HG03196 (cell line): Measurements from ENCODE around the gene ZNF462.
"Not testable (repeated sequence)": the region's sequence is repeated elsewhere in the genome, so short reads cannot be mapped to it uniquely, and the experiment has no call there.

ENCODE experiments used
- ATAC-seq: cut with Tn5 transposase; IDR thresholded peaks from one replicate; pipeline ENCODE4 v1.9.1; 2021; ENCODE audit not compliant: unreplicated experiment

ZNF462 gene, protein sequence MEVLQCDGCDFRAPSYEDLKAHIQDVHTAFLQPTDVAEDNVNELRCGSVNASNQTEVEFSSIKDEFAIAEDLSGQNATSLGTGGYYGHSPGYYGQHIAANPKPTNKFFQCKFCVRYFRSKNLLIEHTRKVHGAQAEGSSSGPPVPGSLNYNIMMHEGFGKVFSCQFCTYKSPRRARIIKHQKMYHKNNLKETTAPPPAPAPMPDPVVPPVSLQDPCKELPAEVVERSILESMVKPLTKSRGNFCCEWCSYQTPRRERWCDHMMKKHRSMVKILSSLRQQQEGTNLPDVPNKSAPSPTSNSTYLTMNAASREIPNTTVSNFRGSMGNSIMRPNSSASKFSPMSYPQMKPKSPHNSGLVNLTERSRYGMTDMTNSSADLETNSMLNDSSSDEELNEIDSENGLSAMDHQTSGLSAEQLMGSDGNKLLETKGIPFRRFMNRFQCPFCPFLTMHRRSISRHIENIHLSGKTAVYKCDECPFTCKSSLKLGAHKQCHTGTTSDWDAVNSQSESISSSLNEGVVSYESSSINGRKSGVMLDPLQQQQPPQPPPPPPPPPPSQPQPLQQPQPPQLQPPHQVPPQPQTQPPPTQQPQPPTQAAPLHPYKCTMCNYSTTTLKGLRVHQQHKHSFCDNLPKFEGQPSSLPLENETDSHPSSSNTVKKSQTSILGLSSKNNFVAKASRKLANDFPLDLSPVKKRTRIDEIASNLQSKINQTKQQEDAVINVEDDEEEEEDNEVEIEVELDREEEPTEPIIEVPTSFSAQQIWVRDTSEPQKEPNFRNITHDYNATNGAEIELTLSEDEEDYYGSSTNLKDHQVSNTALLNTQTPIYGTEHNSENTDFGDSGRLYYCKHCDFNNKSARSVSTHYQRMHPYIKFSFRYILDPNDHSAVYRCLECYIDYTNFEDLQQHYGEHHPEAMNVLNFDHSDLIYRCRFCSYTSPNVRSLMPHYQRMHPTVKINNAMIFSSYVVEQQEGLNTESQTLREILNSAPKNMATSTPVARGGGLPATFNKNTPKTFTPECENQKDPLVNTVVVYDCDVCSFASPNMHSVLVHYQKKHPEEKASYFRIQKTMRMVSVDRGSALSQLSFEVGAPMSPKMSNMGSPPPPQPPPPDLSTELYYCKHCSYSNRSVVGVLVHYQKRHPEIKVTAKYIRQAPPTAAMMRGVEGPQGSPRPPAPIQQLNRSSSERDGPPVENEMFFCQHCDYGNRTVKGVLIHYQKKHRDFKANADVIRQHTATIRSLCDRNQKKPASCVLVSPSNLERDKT (N-terminal part only)

DNA sequence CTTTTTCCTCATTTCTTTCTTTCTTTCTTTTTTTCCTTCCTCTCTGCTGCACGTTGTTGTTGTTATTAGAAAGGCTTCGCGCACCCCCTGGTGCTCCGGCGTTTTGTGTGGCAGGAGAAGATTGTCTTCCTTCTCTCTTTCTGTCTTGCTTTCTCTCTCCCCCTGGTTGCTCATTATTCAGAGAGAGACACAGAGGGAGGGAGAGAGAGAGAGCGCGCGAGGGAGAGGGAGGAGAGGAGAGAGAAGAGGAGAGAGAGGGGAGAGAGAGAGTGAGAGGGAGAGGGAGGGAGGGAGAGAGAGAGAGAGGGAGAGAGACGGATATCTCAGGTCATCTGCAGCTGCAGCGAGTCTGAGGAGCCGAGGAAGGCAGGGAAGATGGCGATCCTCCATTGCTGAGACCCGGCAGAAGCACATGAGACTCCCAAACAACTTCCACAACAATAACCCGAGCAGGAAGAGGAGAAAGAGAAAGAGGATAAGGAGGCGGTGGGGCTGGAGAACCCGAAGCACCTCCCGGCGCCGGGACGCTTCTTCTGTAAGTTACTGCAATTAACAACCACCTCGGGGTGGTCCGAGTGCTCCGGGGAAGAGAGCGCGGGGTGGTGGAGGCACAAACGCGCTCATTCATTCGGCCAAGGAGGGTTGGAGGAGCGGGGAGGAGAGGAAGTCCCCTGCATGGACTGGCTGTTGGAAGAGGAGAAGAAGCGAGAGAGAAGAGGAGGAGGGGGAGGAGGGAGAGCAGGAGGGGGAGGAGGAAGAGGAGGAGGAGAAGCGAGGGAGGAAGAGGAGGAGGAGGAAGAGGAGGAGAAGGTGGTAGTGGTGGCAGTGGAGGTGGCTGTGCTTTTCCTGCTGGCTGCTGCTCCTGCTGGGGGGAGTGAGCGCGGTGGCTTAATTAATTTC is at the start of gene ZNF462:
TSS of gene ZNF462 (plus strand) at position 346 of the 900 bp plus-strand sequence. CDS start 60,218 bp downstream, outside the sequence.
- ATAC-seq = no peak

DNA sequence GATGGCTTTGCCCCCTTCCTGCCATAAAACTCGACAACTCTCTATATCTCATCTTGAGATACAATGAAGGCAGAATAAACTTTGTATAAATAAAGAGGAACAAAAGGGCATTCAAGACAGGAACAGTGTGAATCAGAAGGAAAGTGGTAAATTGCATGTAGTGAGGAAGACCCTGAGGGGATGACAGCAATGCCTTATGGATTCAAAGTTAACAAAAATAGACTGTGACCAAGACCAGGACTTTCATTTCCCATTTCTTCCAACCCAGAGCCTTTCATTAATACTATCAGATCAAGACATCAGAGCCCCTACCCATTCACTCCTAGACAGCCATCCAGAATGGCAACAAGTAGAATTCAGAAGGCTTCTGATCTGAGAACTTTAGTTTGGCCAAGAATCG is 46.4 kb upstream of the ZNF462 start:
- no peak for ATAC-seq

DNA sequence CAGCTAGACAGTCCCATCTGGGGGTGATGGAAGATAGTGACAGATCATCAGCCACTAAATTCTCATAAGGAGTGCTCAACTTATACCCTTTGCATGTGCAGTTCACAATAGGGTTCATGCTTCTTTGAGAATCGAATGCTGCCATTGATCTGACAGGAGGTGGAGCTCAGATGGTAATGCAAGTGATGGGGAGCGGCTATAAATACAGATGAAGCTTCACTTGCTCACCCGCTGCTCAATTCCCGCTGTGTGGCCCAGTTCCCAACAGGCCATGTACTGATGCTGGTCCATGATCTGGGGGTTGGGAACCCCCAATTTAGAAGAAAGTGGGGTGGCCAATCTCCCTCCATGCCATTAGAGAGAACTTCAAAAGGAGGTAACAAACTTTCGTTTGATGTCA is 44.9 kb upstream of the ZNF462 start:
- no peak for ATAC-seq

DNA sequence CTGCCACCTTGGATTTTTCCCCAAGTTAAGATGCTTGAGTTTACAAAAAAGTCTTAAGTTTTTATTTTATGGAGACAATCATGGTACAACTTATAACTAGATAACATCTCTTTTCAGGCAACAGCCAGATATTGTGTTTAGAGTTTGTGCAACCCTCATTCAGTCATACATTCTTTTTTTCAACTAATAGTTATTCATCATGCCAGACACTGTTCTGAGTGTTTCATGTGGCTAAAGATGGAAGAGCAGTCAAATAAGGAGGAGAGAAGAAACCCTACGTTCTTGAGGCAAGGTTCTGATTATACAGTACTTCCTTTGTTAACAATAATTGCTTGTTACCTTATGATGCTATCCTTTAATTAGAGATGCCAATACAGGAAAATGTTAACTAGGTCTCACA is 42.1 kb upstream of the ZNF462 start:
- no peak for ATAC-seq

DNA sequence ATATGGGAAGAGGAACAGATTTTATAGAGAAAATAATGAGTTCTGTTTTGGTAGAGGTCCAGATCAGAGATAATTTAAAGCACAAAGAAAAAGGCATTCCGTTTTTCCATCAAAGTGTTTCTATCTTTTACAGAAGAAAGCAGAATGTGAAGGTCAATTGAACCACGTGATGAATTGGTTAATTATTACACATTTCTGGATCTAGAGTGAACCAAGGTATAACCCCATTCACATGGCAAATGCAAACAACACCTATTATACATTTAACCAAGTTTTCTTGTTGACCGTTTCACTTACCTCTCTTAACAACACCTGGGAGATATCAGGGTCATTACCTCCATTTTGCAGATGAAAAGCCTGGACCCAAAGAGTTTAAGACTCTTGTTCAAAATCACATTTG is 34.9 kb upstream of the ZNF462 start:
- ATAC-seq = no peak

DNA sequence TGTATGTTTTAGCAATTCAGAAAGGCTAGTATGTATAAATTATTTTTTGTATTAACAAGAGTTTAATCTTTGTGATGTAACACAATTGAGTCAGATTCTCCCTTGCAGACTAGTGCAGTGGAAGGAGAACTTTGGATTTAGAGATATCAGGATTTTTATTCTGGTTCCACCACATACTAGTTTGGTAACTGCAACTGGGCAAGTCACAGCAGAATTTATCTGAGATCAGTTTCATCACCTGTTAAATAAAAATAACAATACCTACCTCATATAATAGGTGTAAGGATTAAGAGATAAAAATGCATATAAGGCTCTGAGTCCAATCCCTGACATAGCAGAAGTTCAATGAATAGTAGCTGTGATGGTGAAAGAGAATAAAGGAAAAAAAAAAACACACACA is 34.0 kb upstream of the ZNF462 start:
- no peak for ATAC-seq

DNA sequence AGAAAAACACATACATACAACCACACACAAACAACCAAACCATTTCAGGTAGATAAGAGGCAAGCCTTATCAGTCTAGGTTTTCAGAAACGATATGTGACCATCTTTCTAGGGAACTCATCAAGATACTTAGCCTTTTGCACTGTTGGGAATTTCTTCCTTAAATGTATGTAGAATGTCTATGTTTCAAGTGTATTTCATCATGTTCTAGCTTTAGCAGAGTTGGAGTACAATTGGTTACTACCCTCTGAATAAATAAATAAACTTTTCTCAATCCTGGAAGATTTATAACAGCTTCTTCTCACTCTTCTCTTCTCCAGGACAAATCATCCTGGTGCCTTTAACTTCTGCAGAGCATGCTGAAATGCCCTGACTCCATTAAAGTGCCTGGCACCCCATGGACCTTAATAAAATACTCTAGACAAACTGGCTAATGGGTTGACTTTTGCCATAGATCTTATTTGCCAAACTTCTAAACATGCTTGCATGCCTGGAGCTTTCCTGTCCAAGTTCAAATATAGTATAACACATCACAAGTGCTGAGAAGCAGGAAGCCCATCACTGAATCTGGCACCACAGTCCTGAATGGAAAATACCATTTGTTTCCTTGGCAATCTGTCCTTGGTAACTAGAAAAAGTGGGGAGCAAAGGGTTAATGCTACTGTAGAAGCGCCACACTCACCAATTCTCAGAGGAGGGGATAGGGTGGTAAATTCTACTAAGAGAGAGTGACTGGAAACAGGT is 33.1 kb upstream of the ZNF462 start:
- ATAC-seq = no peak

DNA sequence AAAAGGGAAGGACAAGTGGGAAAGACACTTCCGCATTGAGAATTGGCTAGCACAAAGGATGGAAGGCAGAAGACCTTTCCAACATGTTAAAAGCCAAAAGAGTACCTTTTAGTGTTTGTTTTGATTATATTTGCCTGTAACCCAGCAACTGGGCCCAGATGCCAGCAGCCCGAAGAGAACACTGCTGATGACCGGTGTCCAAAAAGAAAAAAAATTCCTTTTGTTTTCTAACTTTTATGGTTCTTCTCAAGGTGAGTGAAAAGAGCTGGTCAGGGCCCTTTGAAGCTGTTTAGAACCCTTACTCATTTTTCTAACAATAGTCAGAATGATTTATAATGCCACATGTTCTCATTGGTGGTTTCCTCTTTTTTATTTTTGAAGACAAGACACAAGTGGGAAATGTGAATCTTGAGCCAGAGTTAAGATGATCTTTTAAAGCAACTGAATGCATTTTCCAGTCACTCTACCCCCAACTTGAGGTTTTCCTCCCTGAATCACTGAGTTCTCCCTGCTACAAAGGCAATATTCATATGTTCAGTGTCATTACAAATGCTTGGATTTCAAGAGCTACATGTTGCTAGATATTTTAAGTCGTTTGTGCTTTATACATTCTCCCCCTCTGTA is 32.3 kb upstream of the ZNF462 start:
- ATAC-seq = no peak

DNA sequence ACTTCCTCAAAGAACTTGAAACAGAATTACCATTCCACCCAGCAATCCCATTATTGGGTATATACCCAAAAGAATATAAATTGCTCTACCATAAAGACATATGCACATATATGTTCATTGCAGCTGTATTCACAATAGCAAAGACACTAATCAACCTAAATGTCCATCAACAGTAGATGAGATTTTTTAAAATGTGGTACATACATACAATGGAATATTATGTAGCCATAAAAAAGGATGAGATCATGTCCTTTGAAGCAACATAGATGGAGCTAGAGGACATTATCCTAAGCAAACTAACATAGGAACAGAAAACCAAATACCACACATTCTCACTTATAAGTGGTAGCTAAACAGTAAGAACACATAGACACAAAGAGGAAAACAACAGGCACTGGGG is 28.1 kb upstream of the ZNF462 start:
- no peak for ATAC-seq

DNA sequence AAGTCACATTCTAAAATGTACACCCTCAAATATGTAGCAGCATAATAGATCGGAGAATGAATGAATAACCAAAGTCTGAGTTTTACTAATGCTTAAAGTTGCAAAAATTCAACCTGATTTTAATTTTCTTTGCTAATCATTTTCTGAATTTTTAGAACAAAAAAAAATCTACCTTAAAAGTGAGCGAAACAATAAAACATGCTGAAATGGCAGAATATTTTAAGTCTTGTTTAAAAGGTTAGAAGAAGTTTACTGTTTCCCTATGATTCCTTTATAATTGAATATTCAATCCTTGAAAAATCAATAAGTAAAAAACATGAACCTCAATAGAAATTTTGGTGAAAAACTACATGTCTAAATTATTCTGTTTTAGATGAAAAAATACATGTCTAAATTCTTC is 27.1 kb upstream of the ZNF462 start:
- ATAC-seq = no peak

DNA sequence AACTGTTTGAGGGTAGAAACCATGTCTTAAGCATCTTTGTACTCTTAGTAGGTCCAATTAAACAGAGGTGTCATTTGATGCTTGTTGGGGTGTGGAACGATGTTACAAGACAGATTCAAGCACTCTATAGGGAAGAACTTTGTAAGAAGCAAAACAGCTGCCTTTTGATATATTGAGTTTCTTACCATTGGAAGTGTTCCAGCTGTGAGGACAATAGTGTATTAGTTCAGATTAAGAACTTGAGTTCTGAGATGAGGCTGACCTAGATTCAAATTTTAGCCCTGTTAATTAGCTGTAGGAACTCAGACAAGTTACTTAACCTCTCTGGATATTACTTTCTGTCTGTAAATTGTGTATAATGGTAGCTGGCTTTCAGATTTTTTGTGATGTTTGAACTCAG is 19.6 kb upstream of the ZNF462 start:
- no peak for ATAC-seq

DNA sequence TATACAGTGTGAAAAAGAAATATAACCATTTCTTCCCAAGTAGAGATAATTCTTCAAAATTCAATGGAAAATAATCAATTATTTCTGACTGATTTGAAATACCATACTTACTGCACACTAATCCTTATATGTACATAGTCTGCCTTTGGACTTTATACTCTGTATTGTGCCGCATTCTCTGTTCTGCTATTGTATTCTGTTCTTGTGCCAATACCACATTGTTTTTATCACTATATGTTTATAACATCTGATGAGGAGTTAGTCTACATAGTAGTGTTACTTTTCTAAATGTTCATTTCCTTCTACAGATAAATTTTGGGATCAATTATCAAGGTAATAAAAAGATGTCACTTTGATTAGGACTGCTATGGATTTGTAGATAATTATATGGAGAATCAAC is 16.7 kb upstream of the ZNF462 start:
- no peak for ATAC-seq

DNA sequence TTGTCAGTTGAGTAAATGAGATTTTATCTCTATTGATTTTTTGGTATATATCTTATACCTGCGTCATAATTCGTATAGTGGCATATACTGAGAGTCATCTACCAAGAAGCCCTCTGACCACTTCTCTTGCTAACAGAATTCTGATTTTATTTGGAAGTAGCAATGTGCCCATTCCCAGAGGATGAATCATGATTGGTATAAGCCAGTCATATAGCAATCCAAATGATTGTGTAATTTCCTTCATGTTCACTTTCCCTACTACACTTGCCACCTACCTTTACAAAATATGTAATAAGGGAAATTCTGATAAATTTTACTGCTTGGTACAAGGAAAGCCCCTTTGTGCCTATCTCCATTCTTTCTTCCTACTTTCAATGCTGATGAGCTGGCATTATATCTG is 16.1 kb upstream of the ZNF462 start:
- no peak for ATAC-seq

DNA sequence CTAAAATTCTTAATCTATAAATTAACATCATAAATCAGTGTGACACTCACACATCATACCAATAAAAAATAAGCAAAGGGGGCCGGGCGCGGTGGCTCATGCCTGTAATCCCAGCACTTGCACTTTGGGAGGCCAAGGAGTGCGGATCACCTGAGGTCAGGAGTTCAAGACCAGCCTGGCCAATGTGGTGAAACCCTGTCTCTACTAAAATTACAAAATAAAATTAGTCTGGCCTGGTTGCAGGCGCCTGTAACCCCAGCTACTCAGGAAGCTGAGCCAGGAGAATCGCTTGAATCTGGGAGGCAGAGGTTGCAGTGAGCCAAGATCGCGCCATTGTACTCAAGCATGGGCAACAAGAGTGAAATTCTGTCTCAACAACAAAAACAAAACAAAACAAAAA is 11.3 kb upstream of the ZNF462 start:
- ATAC-seq = not testable (repeated sequence)

DNA sequence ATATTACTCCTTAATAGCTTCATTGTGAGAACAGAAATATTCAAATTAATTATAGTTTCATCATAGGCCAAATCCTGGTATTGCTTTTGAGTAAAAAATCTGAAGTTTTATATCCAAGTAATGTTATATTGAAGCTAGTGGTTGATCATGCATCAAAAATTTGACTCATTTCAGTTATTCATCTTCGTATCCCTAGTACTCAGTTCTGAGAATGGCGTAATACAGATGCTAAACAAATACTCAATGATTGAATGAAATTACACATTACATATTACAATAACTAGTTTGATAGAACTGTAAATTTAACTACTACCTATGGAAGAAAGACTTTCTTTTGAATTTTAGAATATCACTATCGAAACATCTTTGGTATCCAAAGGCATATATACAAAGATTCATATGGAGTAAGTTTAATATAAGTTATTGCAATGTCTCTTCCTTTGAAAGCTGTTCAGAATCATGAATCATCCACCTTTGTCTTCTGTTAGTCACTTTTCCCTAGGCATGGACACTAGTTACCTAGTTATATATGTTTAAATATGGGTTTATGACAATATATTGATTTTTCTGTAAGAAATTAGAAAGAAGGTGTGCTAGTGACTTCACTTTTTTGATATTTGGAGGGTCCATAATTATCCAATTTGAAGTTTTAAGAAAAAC is 5.0 kb upstream of the ZNF462 start:
- no peak for ATAC-seq

DNA sequence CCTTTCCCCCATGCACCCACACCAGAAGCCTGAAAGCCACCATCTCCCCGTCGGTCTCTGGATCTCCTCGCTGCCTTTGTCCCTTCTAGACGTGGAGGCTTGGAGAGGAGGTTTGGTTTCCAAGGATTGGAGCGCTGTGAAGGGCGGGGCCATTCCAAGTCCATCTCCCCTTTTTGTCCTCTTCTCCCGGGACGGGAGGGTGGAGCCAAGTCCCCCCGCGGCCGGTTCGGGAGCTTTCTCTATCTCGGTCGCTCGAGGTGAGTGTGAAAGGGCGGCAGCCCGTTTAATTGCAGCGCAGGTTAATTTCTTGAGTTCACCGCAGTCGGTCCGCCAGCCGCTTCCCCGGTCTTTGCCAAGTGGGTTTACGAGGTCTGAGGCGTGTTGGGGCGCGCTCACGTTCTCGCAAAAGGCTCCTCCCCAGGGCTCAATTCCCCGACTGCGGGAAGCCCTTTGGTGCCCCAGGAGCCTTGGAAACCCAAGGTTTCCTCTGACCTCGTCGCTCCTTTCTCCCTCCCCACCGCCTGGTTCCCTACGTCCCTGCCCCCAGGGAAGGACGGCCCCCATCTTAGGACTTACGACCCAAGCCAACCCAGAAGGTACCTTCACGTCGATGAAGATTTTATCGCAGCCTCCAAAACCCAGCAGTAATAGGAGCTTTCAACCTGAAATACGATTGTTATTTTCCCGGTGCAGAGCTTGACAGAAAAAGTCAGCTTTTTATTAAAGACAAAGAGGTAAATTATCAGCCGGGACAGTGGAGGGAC is 2.8 kb upstream of the ZNF462 start:
- ATAC-seq = no peak

DNA sequence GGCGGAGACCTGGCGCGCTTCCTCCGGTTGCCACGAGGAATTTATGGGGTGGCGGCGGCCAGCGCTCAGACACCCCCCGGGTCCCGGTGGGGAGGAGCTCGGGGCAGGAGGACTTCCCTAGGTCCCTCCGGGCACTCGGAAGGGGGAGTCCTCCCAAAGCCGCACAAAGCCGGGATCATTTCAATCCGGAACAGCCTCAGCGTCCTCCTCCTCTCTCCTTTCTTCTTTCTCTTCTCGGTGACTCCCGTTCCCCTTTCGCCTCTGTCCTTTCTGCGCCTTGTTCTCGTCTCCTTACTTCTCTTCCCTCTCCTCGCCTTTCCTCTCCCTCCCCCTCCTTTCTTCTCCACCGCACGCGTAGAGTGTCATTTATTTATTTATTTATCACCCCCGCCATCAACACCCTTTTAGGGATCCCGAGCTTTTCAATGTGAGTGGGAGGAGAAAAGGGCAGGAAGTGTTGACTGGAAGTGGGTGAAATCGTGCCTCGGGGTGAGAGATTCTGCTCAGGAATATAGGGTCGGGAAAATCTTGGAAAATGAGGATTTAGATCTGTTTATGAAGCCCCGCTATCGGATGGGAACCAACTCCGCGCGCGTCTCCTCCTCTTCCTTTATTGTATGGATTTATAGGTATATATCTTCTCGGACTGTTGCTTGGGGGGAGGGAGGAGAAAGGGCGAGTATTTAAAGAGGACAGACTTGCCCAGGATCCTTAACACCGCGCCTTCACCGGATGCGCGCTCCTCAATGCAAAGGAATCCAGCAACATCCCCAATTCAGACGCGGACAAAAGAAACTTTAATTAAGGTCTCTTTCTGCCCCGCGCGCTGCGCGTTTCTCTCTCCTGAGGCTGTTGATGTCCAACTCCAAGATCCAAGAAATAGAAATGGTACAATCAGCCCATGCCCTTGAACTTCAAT is 2.0 kb upstream of the ZNF462 start:
- no peak for ATAC-seq
